ENCODE measurements around the gene SLC30A5. TPM values are rescaled to one million over a fixed set of nuclear protein-coding genes. Genes with fewer than 3 reads are reported as not detected.

Gene SLC30A5
- 74.7 and 95.1 TPM in 2 replicates for total RNA-seq (ENCODE audit: low replicate concordance)

GRCh38 chr5:69093771-69094482 is at the start of gene SLC30A5:
Gene SLC30A5, plus strand, starts transcription at chr5:69094014. Its CDS starts 242 bp downstream, at chr5:69094256.

GRCh38 chr5:69166686-69167492 is 73.1 kb downstream of the SLC30A5 start, which contains the start of gene CCNB1:
Gene CCNB1, plus strand, starts transcription at chr5:69167150. Its CDS starts 113 bp downstream, at chr5:69167263.

Other genes starting within 250 kb of the SLC30A5 start
- gene CCNB1, start 73.1 kb downstream of the SLC30A5 start, total RNA-seq (ENCODE audit: low replicate concordance), result 10.5 and 38.6 TPM in 2 replicates
- 1.5 and 6.8 TPM in 2 replicates for gene CENPH, start 95.6 kb downstream of the SLC30A5 start, total RNA-seq (ENCODE audit: low replicate concordance)
- gene CDK7, start 140.9 kb downstream of the SLC30A5 start, total RNA-seq (ENCODE audit: low replicate concordance), result 25.2 and 63.4 TPM in 2 replicates
- 2.1 and 2.3 TPM in 2 replicates for gene CCDC125, start 238.8 kb downstream of the SLC30A5 start, total RNA-seq (ENCODE audit: low replicate concordance)

All from smooth muscle cell of the coronary artery (primary cell).